Stimulated activated CD4-positive, alpha-beta T cell treated with anti-CD3 and anti-CD28 coated beads, Interleukin-1b, Interleukin-23, amount 100 ng/mL, for 1 hour (primary cell): ENCODE data around the gene NAT14.
"Not testable (repeated sequence)": the region's sequence is repeated elsewhere in the genome, so short reads cannot be mapped to it uniquely, and the experiment has no call there.

Source experiments
- DNase-seq, 2 donors: peaks; one replicate each; pipeline ENCODE4 v3.0.0-alpha.2; 2020; ENCODE audit warnings: low read depth in 2 of 2

Gene NAT14

GRCh38 chr19:55484593-55485438 lies at the start of gene NAT14:
NAT14 (plus strand) TSS chr19:55485188; CDS start chr19:55485709, 521 bp downstream.
- no peak for DNase-seq

GRCh38 chr19:55436847-55437246 lies 48.1 kb upstream of the NAT14 start:
- no peak for DNase-seq

- DNase-seq = no peak
Measured at GRCh38 chr19:55437410-55437809, 47.6 kb upstream of the NAT14 start.

GRCh38 chr19:55439052-55439451 lies 45.9 kb upstream of the NAT14 start:
- no peak for DNase-seq

GRCh38 chr19:55440411-55441105 lies 44.4 kb upstream of the NAT14 start:
- DNase-seq = no peak

- no peak for DNase-seq
Measured at GRCh38 chr19:55441319-55441691, 43.7 kb upstream of the NAT14 start.

- DNase-seq = no peak
Measured at GRCh38 chr19:55441692-55442321, 43.2 kb upstream of the NAT14 start.

GRCh38 chr19:55442372-55442961 lies 42.5 kb upstream of the NAT14 start:
- no peak for DNase-seq

GRCh38 chr19:55443045-55443823 lies 41.8 kb upstream of the NAT14 start, which contains the start of gene SHISA7:
SHISA7 (minus strand) TSS chr19:55443300; CDS start chr19:55442863, 437 bp downstream.
- DNase-seq = no peak

- no peak for DNase-seq
Measured at GRCh38 chr19:55443824-55444480, 41.0 kb upstream of the NAT14 start.

GRCh38 chr19:55444646-55445045 lies 40.3 kb upstream of the NAT14 start:
- DNase-seq = no peak

GRCh38 chr19:55446060-55446459 lies 38.9 kb upstream of the NAT14 start:
- no peak for DNase-seq

- DNase-seq = no peak
Measured at GRCh38 chr19:55447421-55448174, 37.4 kb upstream of the NAT14 start.

GRCh38 chr19:55448175-55448490 lies 36.9 kb upstream of the NAT14 start:
- DNase-seq = not testable (repeated sequence)

GRCh38 chr19:55449469-55449868 lies 35.5 kb upstream of the NAT14 start:
- DNase-seq = no peak

GRCh38 chr19:55451163-55451964 lies 33.6 kb upstream of the NAT14 start:
- no peak for DNase-seq

GRCh38 chr19:55451965-55452748 lies 32.8 kb upstream of the NAT14 start:
- DNase-seq = no peak

GRCh38 chr19:55452749-55453346 lies 32.1 kb upstream of the NAT14 start:
- no peak for DNase-seq
